ENCODE data around the gene ADARB1.

ADARB1 gene

DNA sequence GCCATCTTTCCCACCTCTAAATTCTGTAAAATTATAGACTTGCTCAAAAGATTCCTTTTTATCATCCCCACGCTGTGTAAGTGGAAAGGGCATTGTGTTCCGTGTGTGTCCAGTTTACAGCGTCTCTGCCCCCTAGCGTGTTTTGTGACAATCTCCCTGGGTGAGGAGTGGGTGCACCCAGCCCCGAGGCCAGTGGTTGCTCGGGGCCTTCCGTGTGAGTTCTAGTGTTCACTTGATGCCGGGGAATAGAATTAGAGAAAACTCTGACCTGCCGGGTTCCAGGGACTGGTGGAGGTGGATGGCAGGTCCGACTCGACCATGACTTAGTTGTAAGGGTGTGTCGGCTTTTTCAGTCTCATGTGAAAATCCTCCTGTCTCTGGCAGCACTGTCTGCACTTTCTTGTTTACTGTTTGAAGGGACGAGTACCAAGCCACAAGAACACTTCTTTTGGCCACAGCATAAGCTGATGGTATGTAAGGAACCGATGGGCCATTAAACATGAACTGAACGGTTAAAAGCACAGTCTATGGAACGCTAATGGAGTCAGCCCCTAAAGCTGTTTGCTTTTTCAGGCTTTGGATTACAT lies 151.5 kb downstream of the ADARB1 start:
- H3K27ac ChIP-seq, result peak overlapping the region in 1 of 21 experiments; percentile 24
- no peak overlapping the region for H3K4me3 ChIP-seq

DNA sequence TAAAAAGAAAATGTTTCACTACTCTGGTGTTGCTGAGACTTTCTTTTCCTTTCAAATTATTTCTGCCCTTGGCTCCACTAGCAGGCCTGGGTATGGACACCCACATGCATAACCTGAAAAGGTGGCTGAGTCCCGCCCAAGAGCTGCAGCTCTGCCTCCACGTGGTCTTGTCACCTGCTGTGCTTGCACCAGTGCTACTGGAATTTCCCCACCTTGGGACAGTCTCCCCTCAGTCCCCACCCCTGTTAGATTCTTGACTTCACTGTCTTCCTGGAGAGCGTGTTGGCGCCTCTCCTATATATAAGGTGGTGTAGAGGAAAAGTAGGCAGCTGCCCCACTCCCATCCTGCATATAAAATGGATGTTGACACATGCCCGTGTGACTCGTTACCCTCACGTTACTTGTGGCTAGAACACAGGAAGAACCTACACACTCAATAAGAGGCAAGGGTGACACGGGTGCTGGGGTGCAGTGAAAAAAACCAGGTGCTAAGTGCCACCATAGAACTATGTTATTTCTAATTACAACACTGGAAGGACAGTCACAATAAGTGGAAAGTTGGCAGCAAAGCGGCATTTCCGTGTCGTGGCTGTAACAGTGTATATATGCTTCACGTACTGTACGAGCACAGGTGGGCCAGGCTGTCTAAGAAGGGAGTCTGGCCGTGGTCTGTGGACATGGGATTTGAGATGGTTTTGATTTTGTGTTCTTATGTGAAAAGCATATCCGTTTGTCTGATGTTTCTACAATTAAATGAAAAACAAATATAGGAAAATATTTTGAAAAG lies 152.4 kb downstream of the ADARB1 start:
- H3K27ac ChIP-seq, result peak overlapping the region in 1 of 21 experiments; percentile 24
- no peak overlapping the region for H3K4me3 ChIP-seq

DNA sequence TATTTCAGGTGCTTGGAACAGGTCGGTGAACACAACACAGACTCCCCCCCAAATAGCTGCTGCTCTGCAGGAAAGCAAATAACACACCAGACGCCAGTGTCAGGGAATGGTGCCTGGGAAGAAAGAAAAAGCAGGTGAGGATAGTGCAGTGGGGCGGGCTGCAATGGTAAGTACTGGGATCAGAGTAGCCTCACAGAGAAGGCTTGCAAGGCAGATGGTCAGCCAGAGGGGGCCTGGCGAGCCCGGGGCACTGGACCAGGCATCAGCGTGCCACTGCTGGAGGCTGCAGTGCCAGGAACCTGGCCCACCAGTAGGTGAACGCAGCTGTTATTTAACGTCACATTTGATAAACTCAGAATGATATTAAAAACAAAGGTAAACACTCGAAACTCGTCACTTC lies 153.4 kb downstream of the ADARB1 start:
- H3K4me3 ChIP-seq, result no peak overlapping the region
- H3K27ac ChIP-seq, result peak overlapping the region in 3 of 21 experiments; percentile 23 to 76 (median 37)

DNA sequence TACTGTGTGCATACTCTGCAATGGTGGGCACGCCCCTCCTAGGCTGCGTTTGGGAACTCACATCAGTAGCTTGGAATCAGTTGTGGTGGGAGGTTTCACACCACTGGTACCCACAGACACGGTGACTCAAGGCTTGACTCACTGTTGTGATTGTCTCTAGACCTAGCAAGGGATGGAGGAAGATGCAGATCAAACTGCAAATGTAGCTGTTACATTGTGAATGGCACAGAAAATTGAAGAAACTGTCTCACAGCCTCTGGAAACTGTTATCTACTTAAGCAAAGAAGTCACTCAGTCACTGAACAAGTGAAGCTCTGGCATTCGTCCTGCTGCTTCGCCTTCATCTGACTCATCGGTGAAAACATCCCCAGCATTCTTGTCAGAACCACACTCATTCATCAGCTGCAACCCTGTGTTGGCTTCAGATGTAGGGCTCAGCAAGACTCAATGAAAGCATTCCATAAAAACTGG lies 153.8 kb downstream of the ADARB1 start:
- H3K27ac ChIP-seq, result peak overlapping the region in 4 of 21 experiments; percentile 23 to 76 (median 32)
- H3K4me3 ChIP-seq, result no peak overlapping the region

DNA sequence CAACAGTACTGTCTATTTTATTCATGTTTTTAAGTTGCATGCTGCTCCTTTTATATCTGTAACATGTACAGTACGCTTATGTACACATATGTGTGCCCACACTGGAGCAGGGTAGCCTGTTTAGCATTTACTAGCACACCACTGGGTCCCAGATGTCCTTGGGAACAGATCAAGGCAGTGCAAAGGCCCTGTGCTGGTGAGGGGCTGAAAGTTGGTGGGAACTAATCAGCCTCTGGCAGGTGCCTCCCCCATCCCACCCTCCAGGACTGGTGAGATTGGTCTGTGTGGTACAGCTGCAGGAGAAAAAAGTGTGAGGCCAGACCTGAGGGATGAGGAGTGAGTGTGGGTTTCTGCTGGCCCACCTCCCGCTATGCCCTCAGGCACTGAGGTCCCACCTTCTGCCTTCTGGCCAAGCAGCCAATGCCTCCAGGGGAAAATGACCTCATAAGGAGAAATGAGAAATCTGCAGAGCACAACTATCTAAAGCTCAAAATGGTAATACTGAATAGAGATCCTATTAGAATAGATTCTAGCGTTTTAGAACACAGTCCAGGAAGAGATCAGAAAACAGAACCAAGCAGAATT lies 154.4 kb downstream of the ADARB1 start:
- H3K27ac ChIP-seq, result peak overlapping the region in 4 of 21 experiments; percentile 11 to 76 (median 32)

DNA sequence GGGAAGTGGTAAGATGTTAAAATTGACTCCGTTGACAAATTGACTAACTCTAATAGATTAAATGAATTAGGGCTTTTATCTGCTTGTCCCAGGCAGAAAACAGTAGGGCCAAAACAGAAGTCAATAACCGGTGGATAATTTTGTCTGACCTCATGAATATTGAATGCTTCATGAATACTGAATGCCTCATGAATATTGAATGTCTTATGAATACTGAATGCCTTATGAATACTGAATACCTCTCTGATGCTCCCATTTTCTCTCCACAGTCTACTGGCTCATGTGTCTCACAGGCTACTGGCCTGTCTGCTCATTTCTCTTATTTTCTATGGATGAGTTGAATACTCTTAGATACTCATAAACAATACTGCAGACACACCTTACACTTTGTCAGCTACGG lies 157.3 kb downstream of the ADARB1 start:
- Histone ChIP-seq H3K27ac (no peak overlapping the region), H3K4me3 (no peak overlapping the region)

More for the DNA sequence above, 154.4 kb downstream of the ADARB1 start:
- H3K4me3 ChIP-seq, result no peak overlapping the region

DNA sequence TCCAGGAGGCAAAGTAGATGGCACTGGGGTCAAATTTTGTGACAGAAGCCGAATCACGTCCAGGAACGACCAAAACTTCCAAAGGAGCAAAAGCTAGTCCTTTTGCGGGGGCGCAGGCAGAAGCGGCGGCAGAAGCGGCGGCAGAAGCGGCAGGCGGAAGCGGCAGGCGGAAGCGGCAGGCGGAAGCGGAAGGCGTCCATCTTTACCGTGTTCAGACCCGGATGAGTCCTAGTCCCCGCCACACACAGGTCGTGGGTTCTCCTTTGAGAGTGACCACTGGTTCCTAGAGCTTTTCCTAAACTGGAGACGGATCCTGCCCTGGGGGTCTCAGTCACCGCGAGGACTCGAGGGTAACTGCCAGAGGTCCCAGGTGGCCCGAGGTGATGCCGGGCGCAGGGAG lies 159.7 kb downstream of the ADARB1 start:
- H3K4me3 ChIP-seq, result no peak overlapping the region
- H3K27ac ChIP-seq, result no peak overlapping the region

DNA sequence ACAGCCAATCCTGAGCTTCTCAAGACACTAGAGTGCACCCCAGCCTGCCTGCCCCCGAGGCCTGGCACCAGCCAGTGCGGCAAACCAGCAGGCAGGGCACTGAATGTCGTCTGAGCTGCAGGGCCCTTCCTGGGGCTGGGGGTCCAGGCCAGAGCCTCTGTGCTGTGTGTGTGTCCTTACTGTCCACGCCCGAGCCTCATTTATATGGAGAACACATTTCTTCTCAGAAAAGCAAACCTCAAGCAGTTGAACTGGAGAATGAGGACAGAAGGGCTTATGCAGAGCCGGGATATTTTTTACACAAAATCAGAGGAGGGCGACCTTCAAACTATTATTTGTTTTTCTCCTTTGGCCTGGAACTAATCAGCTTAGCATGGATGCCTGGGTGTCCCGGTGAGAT lies 160.6 kb downstream of the ADARB1 start:
- Histone ChIP-seq H3K4me3 (no peak overlapping the region), H3K27ac (no peak overlapping the region)

DNA sequence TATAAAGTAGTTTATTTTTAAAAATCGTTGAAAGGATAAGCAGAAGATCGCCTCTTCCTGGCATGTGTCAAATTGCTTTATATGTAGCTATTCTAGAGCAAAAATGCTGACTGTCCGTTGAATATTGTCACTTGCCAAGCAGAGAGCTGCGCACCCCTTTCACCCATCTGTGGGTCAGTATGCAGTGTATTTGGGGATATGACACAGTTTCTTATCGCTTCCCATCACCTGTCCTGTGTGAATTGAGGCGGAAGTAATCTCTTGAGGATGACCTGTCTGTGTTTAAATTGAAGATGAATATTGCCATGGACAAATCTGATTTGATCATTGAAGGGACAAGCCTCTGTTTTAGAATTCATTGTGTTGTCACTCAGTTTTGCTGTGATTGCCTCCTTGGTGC lies 161.1 kb downstream of the ADARB1 start:
- Histone ChIP-seq H3K4me3 (no peak overlapping the region), H3K27ac (no peak overlapping the region)

DNA sequence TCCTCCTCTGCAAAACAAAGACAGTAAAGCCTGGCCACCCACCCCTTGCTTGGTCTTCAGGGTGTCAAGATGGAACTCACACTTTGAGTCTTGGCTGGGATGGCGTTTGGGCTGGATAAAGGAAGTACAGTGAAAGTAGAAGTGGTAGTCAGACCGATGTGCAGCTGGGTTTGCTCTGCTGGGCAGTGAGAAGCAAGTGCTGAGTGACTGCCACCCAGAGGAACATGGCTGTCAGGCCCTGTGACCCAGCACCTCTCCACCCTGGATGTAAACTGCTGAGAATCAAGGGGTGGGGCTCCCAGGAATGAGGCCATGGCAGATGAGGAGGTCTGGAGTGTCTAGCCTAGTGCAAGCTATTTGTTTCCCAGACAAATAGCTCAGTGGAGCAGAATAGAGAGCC lies 162.1 kb downstream of the ADARB1 start:
- no peak overlapping the region for H3K4me3 ChIP-seq
- no peak overlapping the region for H3K27ac ChIP-seq

DNA sequence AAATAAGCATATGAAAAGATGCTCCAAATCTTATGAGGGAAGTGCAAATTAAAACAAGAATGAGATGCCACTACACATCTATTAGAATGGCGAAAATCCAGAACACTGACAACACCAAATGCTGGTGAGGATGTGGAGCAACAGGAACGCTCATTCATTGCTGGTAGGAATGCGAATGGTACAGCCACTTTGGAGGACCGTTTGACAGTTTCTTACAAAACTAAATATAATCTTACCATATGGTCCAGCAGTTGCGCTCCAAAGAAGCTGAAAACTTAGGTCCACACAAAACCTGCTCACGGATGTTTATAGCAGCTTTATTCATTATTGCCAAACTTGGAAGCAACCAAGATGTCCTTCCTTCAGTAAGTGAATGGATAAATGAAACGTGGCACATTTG lies 163.0 kb downstream of the ADARB1 start:
- no peak overlapping the region for H3K27ac ChIP-seq
- no peak overlapping the region for H3K4me3 ChIP-seq

DNA sequence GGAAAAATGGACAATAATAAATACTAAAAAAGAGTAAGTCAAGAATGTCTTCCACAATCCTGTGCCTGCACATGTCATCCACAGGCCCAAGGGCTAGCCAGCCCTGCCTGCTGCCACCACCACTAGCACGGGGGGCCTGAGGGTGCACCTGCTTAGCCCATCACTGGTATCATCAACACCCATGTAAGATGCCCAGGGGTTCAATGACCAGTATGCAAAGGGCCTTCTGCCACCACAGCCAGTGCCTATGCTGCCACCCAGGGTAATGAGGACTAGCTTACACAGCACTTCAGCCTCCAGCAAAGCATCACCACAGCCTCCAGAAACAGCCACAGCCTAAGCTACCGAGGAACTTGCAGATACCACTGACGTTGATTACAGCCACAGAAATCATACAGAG lies 167.0 kb downstream of the ADARB1 start:
- H3K27ac ChIP-seq, result no peak overlapping the region
- no peak overlapping the region for H3K4me3 ChIP-seq

DNA sequence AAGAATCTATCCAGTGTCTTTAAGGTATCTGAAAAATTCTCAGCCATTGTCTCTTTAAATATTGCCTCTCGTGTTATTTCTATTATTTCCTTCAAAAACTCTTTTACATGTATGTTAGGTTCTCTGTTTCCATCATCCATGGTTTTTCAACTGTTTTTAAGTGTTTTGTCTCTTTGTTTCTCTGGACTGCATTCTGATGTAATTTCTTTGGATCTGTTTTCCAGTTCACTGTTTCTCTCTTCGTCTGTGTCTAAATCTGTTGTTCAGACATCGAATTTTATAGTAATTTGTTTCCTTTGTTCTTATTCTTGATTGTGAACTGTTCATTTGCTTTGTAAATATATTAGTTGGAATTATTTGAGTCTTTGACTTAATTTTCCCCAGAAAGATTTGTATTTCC lies 169.2 kb downstream of the ADARB1 start:
- Histone ChIP-seq H3K4me3 (no peak overlapping the region), H3K27ac (no peak overlapping the region)

DNA sequence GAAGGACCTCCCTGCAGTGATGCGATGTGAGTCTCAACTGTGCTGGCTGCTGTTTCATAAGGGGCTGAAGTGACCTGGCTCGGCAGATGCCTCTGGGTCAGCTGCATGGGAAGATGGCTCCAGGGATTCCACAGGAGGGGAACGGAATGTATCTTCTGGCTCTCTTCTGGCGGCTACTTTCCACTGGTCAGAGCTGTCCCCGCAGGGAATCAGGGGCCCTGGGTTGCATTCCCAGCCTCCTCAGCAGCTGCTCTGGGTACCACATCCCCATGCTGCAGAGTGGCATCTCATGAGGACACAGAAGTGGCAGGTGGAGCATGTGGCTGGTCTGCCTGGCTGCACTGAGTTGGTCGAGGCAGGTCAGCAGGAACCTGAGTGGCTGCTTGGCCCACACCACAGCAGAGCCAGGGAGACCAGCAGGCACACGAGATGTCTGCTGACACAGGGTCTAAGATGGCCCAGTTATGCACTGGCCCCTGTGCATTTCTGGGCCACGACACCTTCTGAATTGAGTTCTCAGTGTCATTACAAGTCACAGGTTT lies 170.5 kb downstream of the ADARB1 start:
- no peak overlapping the region for H3K4me3 ChIP-seq
- H3K27ac ChIP-seq, result no peak overlapping the region

DNA sequence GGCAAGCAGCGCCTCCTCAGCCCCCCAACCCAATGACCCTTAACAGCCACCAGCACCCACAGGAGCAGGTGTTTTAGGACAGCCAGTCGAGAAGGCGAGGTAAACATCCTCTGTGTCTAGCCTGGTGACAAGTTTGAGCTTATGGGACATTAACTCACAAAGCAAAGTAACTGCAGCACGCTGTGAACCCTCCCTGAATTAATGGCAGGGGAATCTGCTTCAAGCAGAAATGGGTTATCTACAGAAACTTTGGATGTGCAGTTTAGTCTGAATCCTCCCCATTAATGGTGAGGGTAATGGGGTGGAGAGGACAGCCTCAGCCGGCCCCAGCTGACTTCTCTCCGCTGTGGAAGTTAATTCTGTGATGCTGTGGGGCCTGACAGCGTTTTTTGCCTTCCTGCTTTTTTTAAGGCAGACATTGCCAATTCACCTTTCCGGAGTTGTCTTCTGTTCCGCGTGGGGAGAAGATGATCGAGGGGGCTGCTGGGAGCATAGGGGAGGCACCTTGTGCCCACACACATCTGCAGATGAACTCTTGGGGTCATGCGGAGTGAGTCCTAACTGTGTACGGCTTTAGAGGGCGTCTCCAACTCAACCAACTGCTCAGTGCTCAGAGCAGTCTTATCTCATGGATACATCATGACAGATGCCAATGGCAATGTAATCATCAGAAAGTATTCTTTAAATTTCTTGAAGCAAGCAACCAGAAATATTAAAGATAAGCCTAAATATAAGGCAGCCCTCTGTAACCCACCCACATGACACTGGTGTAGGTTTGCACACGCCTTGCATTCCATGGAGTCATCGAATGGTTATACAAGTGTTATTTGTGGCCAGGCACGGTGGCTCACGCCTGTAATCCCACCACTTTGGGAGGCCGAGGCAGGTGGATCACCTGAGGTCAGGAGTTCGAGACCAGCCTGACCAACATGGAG lies 172.3 kb downstream of the ADARB1 start:
- no peak overlapping the region for H3K4me3 ChIP-seq
- H3K27ac ChIP-seq, result no peak overlapping the region

DNA sequence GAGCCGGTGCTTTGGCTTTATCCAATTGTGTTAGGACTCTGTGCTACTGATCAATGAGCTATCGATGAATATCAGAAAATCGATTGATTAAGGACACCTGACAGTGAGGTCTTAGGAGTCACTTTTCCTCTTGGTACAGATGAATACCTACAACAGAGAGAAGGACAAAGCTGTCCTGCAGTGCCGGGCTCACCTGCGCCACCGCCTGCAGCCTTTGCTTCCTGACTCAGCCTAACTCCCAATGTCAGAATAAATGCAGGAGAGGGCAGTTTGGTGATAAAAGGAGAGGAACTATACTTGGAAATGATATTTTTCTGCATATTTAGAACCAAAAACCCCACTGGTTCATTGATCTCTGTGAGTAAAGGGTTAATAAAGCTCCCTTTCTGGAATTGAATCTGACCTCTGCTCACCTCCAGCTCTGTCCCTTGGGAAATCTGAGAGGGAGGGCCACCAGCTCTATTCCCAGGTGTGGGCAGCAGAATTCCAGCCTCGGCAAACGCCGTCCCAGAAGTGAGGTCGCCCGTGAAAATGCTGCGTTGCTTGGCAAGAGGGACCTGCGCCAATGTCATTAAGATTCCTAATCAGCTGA lies 174.0 kb downstream of the ADARB1 start:
- no peak overlapping the region for H3K27ac ChIP-seq
- no peak overlapping the region for H3K4me3 ChIP-seq

DNA sequence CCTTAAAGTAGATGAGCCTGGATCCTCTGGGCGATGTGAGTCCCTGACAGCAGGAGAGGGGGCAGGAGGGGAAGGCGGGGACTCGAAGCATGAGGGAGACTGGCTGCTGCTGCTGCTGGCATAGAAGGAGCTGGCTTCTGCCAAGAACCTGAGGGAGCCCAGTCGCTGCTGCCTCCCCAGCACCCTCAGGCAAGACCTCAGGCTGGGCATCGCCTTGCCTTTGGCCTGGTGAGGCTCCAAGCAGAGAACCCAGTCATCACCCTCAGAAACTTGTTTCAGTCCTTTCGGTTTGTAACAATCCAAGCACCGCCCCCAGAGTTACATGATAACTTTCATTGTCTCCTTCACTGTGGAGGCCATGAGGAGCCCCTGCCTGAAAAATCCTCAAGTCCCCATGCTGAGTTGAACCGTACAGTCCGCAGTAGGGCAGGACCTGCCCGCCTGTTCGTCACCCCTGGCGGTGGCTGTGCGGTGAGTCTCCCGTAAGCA lies 174.6 kb downstream of the ADARB1 start:
- Histone ChIP-seq H3K4me3 (no peak overlapping the region), H3K27ac (no peak overlapping the region)

DNA sequence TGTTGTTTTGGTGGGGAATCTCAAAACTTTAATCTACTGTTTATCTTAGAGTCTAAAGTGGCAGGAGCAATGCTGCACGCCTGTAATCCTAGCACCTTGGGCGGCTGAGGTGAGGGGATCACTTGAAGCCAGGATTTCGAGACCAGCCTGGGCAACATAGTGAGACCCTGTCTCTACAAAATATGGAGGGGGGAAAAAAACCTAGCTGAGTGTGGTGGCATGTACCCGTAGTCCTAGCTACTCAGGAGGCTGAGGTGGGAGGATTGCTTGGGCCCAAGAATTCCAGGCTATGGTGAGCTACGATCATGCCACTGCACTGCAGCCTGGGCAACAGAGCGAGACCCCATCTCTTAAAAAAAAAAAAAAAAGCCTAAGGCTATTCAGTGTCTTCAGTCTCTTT lies 175.2 kb downstream of the ADARB1 start:
- H3K4me3 ChIP-seq, result no peak overlapping the region
- no peak overlapping the region for H3K27ac ChIP-seq

DNA sequence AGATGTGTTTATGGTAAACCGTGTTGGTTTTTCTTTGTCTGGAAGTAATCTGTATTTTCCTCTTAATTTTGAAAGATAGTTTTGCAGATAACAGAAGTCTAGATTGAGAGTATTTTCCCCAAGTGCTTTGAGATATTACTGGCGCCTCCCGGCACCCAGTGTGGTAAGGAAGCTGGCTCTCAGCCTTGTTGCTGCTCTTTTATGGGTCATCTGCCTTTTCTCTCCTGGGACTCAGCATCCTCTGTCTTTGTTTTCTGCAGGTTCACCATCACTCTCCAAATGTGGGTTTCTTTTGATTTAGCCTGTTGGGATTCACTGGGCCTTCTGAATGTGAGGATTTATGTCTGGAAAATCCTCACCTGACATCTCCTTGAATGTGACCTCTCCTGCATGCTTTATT lies 175.9 kb downstream of the ADARB1 start:
- Histone ChIP-seq H3K27ac (no peak overlapping the region), H3K4me3 (no peak overlapping the region)
